NCI-H1436 treated with DMSO at 0.1 percent for 48 hours (cell line): ENCODE measurements around the gene C2CD4B.

Experiments used
- DNase-seq: peaks from one replicate; lab custom pipeline; 2025; lab: John Stamatoyannopoulos, UW

Gene C2CD4B

DNA sequence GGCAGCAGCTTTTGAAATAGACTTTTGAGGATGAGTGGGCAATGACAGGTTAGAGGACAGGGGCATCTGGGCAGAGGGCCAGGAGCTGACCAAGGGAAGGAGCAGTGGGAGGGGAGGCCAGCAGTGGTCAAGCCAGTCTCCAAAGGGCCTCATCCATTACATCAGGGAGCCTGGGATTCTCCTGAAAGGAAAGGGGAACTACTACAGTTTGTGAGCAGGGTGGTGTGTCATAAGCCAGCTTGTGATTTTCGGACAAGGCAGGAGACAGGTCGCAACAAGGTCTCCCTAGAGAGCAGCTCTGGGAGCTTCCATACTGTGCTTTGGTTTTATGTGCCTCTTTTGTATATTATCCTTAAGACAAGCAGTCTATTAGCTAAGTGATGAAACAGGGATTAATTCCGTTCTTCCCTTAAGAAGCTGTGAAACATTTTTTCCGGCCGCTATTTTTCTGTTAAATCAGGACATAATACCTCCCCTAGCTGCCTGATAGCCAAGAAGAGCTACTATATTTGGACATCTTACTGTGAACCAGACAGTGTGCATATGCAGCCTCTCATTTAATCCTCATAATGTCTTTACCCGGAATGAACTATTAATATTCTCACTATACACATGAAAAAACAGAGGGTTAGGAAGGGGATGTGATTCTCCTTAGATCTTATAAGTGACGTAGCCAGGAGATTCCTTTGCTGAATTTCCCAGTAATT is 46.4 kb downstream of the C2CD4B start:
- DNase-seq = no peak

- DNase-seq = no peak
Observed at GRCh38 chr15:62115847-62116246, 49.2 kb downstream of the C2CD4B start.
